Esophagus squamous epithelium (tissue), 5 donors: Measurements from ENCODE around the gene SIL1. TPM values are rescaled to one million over a fixed set of nuclear protein-coding genes. Genes with fewer than 3 reads are reported as not detected.
"Not testable (repeated sequence)": the region's sequence is repeated elsewhere in the genome, so short reads cannot be mapped to it uniquely, and the experiment has no call there.

ENCODE experiments used
- DNase-seq: peaks from one replicate; lab custom pipeline; 2025; lab: John Stamatoyannopoulos, UW
- H3K27ac ChIP-seq, 4 donors: fragments of 200-600 bp; sonication (generic); one replicate each; pipeline ENCODE4 v1.5.1; 2016 to 2019; ENCODE audit warnings: mild to moderate bottlenecking in 1 of 4
- H3K27me3 ChIP-seq, 4 donors: fragments of 200-600 bp; sonication (generic); 1 replicate in 3 of 4; 2 replicates in 1 of 4; pipeline versions ENCODE4 v1.5.1 to v1.6.0; 2017 to 2021; ENCODE audit warnings: antibody characterized with exemption in 1 of 4
- H3K36me3 ChIP-seq, 3 donors: fragments of 200-600 bp; sonication (generic); one replicate each; pipeline ENCODE4 v1.5.1; 2016 to 2019
- H3K4me1 ChIP-seq, 3 donors: fragments of 200-600 bp; sonication (generic); one replicate each; pipeline ENCODE4 v1.5.1; 2017 to 2019
- H3K4me3 ChIP-seq, 4 donors: fragments of 200-600 bp; sonication (generic); 1 replicate in 3 of 4; 2 replicates in 1 of 4; pipeline ENCODE4 v1.5.1; 2016 to 2019; ENCODE audit warnings: mild to moderate bottlenecking in 2 of 4, moderate library complexity in 1 of 4
- H3K9me3 ChIP-seq, 3 donors: fragments of 200-600 bp; sonication (generic); one replicate each; pipeline ENCODE4 v1.5.1; 2016 to 2019
- POLR2A ChIP-seq, 4 donors: fragments of 450-650 bp; IDR thresholded peaks; one replicate each; pipeline ENCODE4 v1.6.1; 2017; ENCODE audit warnings: antibody characterized with exemption in 4 of 4, mild to moderate bottlenecking in 4 of 4, moderate library complexity in 3 of 4
- WGBS, 2 donors: methylation state at CpG; one replicate each; pipeline ENCODE4 v1.1.5; 2018; 5-methylcytosine and 5-hydroxymethylcytosine counted together
- intact Hi-C: fragments of 100-400 bp; cut with DNase I; formaldehyde crosslinking; loops from one replicate; pipeline ENCODE4 v1.15.0; 2022
- total RNA-seq, 4 donors: library from RNA; depleted of rRNA; stranded (reverse); fragments of >200 nt; gene quantifications; one replicate each; pipeline ENCODE4 v1.1.0, GENCODE V29; 2016
- TF ChIP-seq, protein P1 (sequence below), 6 experiments: fragments of 450-650 bp in 4 of 6; fragments of 200-600 bp in 2 of 6; sonication (generic) in 2 of 6; IDR thresholded peaks; one replicate each; pipeline ENCODE4 v1.5.1; 2016 to 2019; ENCODE audit warnings: antibody characterized with exemption in 6 of 6, mild to moderate bottlenecking in 4 of 6, moderate library complexity in 4 of 6
- donor health status: DM: yes; HTN: yes; CAD: no.

Gene SIL1
- total RNA-seq, 4 donors from 2014 or later: 18.0 to 34.6 (median 18.3) TPM

DNA sequence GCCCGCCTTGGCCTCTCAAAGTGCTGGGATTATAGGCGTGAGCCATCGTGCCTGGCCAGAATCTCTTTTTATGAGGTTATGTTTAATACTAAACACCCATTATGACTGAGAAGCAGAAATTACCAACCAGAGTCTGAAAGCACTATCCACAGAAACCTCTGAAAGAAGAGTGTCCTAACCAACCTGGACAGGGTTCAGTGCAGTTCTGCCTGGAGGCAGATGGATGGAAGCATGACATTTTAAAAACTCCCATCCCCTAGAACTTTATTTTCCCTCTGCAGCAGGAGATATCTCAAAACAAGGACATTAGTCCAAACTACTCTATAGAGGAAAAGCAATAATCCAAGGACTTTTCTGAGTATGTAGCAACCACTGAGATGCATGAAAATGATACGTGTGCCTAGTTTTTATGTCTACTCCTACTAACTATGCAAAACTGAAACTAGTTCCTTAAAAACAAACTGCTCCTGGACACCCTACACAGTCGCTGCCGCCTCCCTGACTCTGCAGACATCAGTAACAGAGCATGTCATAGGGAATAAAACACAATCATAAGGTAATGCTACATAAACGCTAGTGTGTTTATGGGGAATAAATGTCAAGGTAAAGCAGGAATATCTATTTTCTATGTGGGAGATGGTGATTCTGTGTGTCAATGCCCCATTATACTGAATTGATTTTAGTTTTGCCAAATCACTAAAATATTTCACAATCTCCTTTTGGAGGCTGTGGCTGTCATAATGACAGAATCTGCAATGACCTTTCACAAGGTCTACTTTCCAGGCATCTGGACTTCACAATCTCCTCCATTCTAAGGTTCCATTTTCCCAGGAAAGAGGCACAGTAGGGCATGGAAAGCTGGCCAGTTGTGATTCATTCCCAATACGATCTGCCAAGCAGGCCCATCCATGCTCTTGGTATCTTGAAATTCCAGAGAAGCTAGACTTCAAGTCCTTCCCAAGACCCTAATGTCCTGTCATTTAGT is 122.8 kb downstream of the SIL1 start:
- DNase-seq: no peak
- no peaks in the 10 kb centered on the region for H3K36me3 ChIP-seq
- 69 to 73% methylated on average over 8 of the region's 8 CpGs for WGBS, 2 donors
- H3K27me3 ChIP-seq: no peaks in the 10 kb centered on the region
- no peak overlapping the region for H3K4me3 ChIP-seq
- intact Hi-C loops: no loop called here
- TF ChIP-seq, protein P1, sequence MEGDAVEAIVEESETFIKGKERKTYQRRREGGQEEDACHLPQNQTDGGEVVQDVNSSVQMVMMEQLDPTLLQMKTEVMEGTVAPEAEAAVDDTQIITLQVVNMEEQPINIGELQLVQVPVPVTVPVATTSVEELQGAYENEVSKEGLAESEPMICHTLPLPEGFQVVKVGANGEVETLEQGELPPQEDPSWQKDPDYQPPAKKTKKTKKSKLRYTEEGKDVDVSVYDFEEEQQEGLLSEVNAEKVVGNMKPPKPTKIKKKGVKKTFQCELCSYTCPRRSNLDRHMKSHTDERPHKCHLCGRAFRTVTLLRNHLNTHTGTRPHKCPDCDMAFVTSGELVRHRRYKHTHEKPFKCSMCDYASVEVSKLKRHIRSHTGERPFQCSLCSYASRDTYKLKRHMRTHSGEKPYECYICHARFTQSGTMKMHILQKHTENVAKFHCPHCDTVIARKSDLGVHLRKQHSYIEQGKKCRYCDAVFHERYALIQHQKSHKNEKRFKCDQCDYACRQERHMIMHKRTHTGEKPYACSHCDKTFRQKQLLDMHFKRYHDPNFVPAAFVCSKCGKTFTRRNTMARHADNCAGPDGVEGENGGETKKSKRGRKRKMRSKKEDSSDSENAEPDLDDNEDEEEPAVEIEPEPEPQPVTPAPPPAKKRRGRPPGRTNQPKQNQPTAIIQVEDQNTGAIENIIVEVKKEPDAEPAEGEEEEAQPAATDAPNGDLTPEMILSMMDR (IDR thresholded peaks at IDR 0.05): no peak
- TF ChIP-seq POLR2A (IDR thresholded peaks at IDR 0.05): no peak
- H3K9me3 ChIP-seq: no peaks in the 10 kb centered on the region
- H3K4me1 ChIP-seq: no peaks in the 10 kb centered on the region
- H3K27ac ChIP-seq: no peak overlapping the region

DNA sequence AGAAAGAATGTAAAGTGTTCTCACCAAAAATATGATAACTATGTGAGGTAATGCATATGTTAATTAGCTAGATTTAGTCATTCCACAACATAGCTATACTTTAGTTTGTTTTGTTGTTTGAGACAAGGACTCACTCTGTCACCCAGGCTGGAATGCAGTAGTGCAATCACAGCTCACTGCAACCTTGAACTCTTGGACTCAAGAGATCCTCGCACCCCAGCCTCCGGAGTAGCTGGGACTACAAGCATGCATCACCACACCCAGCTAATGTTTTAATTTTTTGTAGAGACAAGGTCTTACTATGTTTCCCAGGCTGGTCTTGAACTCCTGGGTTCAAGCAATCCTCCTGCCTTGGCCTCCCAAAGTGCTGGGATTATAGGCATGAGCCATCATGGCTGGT is 124.2 kb downstream of the SIL1 start:
- 95 to 97% methylated on average over 2 of the region's 2 CpGs for WGBS, 2 donors
- H3K27ac ChIP-seq, DNase-seq, H3K4me1 ChIP-seq, H3K27me3 ChIP-seq, H3K36me3 ChIP-seq, intact Hi-C loops, H3K9me3 ChIP-seq, H3K4me3 ChIP-seq: not testable (repeated sequence)

DNA sequence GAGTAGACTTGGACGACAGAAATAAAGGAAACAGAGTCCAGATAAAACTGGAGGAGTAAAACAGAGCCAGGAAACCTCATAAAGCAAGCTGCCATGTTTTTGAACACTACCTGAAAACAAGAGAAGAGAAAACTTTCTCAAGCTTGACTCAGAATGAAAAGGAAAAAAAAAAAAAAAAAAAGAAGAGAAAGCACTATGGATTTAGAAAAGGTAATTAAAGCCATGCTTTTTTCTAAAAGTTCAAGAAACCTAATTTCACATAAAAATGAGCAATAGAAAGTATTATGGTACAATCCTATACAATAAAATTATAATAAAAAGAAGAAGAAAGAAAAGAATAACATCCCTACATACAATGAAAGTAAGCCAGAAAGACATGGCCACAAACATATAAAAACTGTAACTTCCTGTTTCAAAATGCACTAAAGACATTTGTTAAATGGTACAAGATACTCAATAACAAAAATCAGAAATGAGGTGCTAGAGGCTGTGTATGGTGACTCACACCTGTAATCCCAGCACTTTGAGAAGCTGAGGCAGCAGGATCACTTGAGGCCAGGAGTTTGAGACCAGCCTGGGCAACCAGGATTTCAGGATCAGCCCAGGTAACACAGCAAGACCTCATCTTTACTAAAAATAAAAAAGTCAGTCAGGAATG is 129.5 kb downstream of the SIL1 start:
- Histone ChIP-seq H3K4me1 (peaks cover 0 to 20% (median 7%) of the 10 kb centered on the region in 3 donors), H3K27me3 (no peaks in the 10 kb centered on the region), H3K27ac (no peak overlapping the region), H3K36me3 (no peaks in the 10 kb centered on the region), H3K4me3 (no peak overlapping the region), H3K9me3 (no peaks in the 10 kb centered on the region)
- no peak for TF ChIP-seq POLR2A (IDR thresholded peaks at IDR 0.05)
- TF ChIP-seq, protein P1 (IDR thresholded peaks at IDR 0.05): no peak
- DNase-seq: no peak
- intact Hi-C loops: no loop called here
- WGBS, 2 donors: 45 to 75% methylated on average over 1 of the region's 1 CpG

DNA sequence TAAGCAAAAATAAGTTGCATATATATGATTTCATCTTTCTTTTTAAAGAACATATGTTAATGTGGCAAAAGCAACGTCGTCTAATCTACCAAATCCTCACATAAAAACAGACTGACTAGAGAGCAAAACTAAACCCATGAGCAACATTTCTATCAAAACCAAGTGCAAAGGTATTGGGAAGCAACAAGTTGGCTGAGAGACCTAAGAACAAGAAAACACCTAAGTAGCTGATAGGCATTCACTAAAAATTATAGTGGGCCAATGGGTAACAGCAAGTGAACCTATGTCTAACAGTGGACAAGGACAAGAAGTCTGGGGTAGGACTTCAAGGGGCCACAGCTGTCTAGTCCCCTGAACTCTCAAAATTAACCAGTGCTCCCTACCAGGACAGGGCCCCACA is 130.1 kb downstream of the SIL1 start:
- no peaks in the 10 kb centered on the region for H3K36me3 ChIP-seq
- WGBS, 2 donors: 91 to 100% methylated on average over 2 of the region's 2 CpGs
- H3K27ac ChIP-seq: no peak overlapping the region
- no peak for DNase-seq
- H3K4me1 ChIP-seq: peaks cover 0 to 20% (median 7%) of the 10 kb centered on the region in 3 donors
- intact Hi-C loops: no loop called here
- no peak overlapping the region for H3K4me3 ChIP-seq
- H3K27me3 ChIP-seq: no peaks in the 10 kb centered on the region
- H3K9me3 ChIP-seq: no peaks in the 10 kb centered on the region
- TF ChIP-seq POLR2A (IDR thresholded peaks at IDR 0.05): no peak
- TF ChIP-seq, protein P1 (IDR thresholded peaks at IDR 0.05): no peak

DNA sequence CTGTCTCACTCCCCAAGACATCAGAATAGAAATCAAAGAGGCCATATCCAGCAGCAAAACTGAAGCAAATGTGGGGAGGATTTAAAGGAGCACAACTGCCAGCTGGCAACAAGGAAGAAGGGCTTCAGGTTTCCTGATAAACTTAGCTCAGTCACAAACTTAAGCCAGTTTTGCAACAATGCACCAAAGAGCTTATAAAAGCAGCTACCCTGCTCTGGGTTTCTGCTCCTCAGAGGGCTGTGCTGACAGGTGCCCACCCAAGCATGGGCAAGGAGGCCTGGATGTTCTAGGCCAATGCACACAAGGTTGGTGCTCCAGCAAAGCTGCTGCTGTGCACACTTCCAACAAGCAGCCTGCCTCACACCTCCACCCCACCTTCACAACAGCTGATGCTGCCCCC is 132.9 kb downstream of the SIL1 start:
- TF ChIP-seq, protein P1 (IDR thresholded peaks at IDR 0.05): no peak
- TF ChIP-seq POLR2A (IDR thresholded peaks at IDR 0.05): no peak
- no peaks in the 10 kb centered on the region for H3K9me3 ChIP-seq
- intact Hi-C loops: no loop called here
- H3K36me3 ChIP-seq: no peaks in the 10 kb centered on the region
- DNase-seq: no peak
- H3K4me1 ChIP-seq: peaks cover 0 to 36% (median 13%) of the 10 kb centered on the region in 3 donors
- H3K27me3 ChIP-seq: no peaks in the 10 kb centered on the region
- no peak overlapping the region for H3K27ac ChIP-seq
- no peak overlapping the region for H3K4me3 ChIP-seq
